ENCODE measurements around the gene CSTF3. TPM values are rescaled to one million over a fixed set of nuclear protein-coding genes. Genes with fewer than 3 reads are reported as not detected.
"Not testable (repeated sequence)": the region's sequence is repeated elsewhere in the genome, so short reads cannot be mapped to it uniquely, and the experiment has no call there.

CSTF3 gene
- total RNA-seq, 3 donors from 2014 or later, result 27.3 to 29.6 (median 28.0) TPM

DNA sequence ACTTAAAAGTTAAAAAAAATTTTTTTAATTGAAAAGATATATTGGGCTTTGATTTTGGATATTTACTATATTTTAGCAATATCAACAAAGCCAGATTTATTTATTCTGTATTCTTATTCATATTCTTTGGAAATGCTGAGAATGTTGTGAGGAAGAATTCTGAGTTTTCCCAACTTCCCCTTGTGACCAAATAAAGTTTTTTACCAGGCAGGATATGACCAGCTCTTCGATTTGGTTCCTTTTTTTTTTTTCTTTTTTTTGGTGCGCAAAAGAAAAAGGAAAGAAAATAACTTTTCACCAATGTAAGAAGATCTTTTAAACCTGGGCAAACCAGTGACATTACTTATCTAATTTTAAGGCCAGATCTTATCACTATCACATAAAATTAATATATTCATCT lies 109.0 kb downstream of the CSTF3 start:
- H3K4me1 Mint-ChIP-seq (ENCODE audit: low read depth), result no peaks in the 10 kb centered on the region
- DNase-seq (no peak), ATAC-seq (no peak)
- H3K27me3 Mint-ChIP-seq (ENCODE audit: low read depth), result no peaks in the 10 kb centered on the region
- no peaks in the 10 kb centered on the region for H3K9me3 Mint-ChIP-seq
- no peak overlapping the region for H3K4me3 Mint-ChIP-seq
- H3K36me3 Mint-ChIP-seq (ENCODE audit: insufficient read depth), result peaks cover 25% of the 10 kb centered on the region

DNA sequence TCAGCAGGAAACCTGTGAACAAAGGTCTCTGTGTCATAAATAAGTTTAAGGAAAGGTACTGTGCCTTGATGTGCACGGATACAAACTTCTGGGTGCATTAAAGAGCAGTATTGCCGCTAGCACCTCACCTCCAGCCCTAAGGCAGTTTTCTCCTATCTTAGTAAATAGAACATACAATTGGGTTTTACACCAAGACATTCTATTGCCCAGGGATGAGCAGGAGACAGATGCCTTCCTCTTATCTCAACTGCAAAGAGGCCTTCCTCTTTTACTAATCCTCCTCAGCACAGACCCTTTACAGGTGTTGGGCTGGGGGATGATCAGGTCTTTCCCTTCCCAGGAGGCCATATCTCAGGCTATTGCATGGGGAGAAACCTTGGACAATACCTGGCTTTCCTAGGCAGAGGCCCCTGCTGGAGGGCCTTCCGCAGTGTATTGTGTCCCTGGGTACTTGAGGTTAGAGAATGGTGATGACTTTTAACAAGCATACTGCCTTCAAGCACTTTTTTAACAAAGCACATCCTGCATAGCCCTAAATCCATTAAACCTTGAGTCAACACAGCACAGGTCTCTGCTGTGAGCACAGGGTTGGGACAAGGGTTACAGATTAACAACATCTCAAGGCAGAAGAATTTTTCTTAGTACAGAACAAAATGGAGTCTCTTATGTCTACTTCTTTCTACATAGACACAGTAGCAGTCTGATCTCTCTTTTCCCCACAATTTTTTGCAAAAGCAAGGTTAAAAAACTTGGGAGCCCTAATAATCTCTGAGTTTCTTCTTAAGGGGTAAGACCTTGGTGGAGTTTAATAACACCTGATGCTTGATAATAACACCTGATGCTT lies 111.5 kb downstream of the CSTF3 start:
- not testable (repeated sequence) for H3K27me3 Mint-ChIP-seq (ENCODE audit: low read depth); H3K9me3 Mint-ChIP-seq; DNase-seq; H3K4me3 Mint-ChIP-seq; ATAC-seq; H3K4me1 Mint-ChIP-seq (ENCODE audit: low read depth)
- peaks cover 26% of the 10 kb centered on the region for H3K36me3 Mint-ChIP-seq (ENCODE audit: insufficient read depth)

DNA sequence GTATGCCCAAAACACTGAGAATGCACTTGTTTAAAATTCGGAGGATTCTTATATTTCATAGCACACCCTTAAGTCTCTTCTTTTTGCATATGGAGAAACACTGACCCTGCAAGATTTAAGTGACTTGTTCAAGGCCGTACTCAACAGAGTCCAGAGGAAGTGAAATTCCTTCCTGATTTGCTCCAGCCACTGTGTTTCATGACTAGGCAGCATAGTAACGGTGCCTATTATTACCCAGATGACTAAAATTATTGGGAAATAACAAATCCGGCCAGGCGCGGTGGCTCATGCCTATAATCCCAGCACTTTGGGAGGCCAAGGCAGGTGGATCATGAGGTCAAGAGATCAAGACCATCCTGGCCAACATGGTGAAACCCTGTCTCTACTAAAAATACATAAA lies 112.6 kb downstream of the CSTF3 start:
- not testable (repeated sequence) for H3K4me1 Mint-ChIP-seq (ENCODE audit: low read depth); DNase-seq; H3K4me3 Mint-ChIP-seq; H3K27me3 Mint-ChIP-seq (ENCODE audit: low read depth); H3K9me3 Mint-ChIP-seq; ATAC-seq
- H3K36me3 Mint-ChIP-seq (ENCODE audit: insufficient read depth), result peaks cover 24% of the 10 kb centered on the region

DNA sequence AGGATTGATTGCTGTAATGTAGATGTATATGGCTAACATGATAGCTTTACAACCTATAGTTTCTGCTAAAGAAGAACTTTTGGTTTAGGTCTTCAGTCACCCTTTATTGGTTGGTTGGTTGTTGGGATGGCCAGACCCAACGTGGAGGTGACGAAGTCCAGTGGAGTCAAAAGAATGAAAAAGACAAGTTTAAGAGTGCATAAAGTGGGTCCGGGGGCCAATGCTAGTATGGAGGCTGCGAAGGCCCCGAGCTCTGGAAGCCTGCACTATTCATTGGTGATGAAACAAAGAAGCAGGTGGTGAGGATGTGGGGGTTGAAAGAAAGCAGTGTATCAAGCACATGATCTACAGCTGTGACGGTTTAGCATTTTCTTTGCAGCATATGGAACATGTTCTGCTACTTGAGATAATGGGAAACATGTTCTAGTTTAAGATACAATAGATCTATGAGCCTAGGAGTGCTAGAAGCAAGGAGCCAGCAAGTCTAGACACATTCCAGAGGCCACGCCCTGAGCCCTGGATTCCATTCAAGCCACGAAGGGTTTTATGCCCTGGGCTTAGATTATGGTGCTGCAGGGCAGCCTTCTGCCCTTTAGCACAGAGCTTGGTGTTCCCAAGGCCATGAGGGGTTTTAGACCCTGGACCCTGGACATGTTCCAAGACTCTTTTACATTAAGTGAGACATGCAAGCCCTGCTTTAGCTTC lies 115.6 kb downstream of the CSTF3 start:
- peaks cover 21% of the 10 kb centered on the region for H3K36me3 Mint-ChIP-seq (ENCODE audit: insufficient read depth)
- DNase-seq (no peak), ATAC-seq (no peak)
- no peak overlapping the region for H3K4me3 Mint-ChIP-seq
- H3K4me1 Mint-ChIP-seq (ENCODE audit: low read depth), result peaks cover 14% of the 10 kb centered on the region
- no peaks in the 10 kb centered on the region for H3K27me3 Mint-ChIP-seq (ENCODE audit: low read depth)
- H3K9me3 Mint-ChIP-seq, result no peaks in the 10 kb centered on the region

DNA sequence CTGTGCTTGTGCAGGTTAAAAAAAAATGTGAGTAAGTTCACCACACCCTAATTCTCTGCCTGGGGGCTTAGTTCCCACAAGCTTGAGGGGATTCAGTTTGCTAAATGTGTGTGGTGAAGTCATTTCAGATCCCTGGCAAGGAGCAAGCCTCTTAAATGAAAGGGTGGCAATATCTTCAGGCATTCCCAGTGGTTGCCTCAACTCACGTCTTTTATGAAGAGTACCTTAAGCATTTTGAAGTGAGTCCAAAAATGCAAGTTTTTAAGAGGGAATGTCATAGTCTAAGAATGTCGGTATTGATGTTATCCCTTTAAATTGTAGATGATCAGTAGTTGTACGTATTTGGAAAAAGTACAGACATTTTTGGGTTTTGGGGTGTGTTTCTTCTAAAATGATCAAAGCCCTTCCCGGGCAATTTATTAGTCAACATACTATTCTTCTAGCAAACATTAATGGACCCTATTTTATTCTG lies 117.0 kb downstream of the CSTF3 start:
- H3K9me3 Mint-ChIP-seq, result no peaks in the 10 kb centered on the region
- H3K4me1 Mint-ChIP-seq (ENCODE audit: low read depth), result peaks cover 21% of the 10 kb centered on the region
- ATAC-seq (no peak), DNase-seq (no peak)
- peaks cover 21% of the 10 kb centered on the region for H3K36me3 Mint-ChIP-seq (ENCODE audit: insufficient read depth)
- no peaks in the 10 kb centered on the region for H3K27me3 Mint-ChIP-seq (ENCODE audit: low read depth)
- no peak overlapping the region for H3K4me3 Mint-ChIP-seq

DNA sequence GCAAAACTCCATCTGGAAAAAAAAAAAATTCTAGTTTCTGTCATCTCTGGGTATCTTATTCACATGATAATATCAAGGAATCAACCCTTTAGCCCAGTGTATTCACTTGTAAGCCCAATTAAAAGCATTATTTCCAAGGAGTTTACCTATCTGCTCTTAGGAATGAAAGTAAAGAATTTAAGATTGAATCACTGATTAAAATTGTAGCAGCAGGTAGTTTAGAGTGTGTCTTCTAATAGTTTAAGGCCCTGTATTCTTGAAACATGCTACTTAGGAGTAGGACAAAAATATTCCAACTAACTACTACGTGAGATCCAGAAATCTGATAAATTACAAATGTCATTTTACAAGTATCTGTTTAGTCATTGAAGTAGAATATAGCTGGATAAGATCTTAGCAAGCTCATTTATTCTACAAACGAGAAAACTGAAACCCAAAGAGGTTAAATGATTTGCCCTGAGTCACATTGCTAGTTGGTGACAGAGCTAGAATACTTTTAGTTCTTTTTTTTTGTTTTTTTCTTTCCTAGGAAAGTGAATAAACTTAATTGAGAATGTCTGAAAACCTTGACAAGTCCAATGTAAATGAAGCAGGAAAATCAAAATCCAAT lies 118.0 kb downstream of the CSTF3 start:
- ATAC-seq (no peak), DNase-seq (no peak)
- Mint-ChIP-seq H3K4me1 (ENCODE audit: low read depth) (peaks cover 24% of the 10 kb centered on the region), H3K9me3 (no peaks in the 10 kb centered on the region), H3K27me3 (ENCODE audit: low read depth) (no peaks in the 10 kb centered on the region), H3K36me3 (ENCODE audit: insufficient read depth) (peaks cover 17% of the 10 kb centered on the region), H3K4me3 (no peak overlapping the region)

DNA sequence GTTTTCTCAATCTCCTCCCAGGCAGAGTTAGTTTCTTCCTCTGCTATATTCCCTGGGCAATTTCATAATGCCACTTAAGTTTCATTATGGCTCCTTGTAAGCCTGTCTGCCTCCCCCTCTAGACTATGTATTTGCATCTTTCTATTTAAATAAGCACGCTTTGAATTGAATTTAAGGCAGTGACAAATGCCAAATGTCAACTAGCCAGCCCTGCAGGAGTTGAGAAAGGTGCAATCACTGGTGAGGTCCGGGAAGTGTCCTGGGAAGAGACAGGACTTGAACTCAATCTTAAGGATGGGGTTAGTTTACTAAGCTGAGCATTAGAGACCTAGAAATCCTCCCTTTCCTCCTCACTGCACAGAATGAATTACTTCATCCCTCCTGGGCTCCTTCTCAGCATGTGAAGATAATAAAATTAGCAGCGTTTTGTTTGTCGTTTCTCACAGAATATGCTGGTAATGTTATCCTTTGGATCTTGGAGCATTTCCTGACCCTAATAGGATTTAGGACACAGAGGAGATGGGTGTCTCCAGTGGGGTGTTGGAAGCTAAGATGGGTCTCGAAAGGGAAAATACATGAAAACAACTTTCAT lies 120.3 kb downstream of the CSTF3 start:
- peaks cover 24% of the 10 kb centered on the region for H3K4me1 Mint-ChIP-seq (ENCODE audit: low read depth)
- DNase-seq (no peak), ATAC-seq (peak; percentile 13 to 20)
- H3K4me3 Mint-ChIP-seq, result peak overlapping the region; percentile 93
- peaks cover 5% of the 10 kb centered on the region for H3K36me3 Mint-ChIP-seq (ENCODE audit: insufficient read depth)
- no peaks in the 10 kb centered on the region for H3K9me3 Mint-ChIP-seq
- no peaks in the 10 kb centered on the region for H3K27me3 Mint-ChIP-seq (ENCODE audit: low read depth)

DNA sequence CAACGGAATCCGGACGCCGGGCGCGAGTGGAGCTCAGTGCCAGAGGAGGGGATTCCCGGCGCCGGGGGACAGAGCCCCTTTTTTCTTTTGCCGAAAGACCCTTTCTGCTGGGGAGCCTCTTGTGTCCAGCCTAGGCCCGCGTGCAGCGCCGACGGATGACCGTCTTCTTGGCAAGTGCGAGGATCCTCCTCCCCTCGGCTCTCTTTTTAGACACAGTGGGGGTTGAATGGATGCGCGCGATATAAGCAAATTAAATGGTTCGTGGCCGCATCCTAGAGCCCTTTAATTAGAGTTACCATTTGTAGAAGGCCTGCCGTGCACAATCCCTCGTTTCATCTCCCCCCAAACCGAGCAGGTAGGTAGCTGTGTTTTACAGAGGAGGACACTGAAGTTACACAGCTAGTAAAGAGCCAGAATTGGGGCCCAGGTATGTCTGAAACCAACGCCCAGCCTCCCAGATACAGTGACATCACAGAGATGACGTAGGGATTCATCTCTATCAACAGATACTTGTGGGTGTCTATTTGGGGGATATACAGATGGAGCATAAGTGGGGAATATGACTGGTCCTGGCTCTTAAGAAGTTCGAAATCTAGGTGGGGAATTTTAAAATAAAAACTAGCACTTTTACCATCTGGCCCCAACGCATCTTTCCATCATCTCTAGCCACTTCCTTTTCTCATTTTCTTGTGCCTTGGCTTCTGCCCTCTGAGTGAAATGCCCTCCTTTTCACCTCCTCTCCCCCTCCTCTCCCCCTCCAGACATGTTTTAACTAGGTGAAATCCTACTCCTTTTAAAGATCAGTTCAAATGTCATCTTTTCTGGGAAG lies 121.0 kb downstream of the CSTF3 start:
- Mint-ChIP-seq H3K36me3 (ENCODE audit: insufficient read depth) (no peaks in the 10 kb centered on the region), H3K4me3 (peak overlapping the region; percentile 93), H3K4me1 (ENCODE audit: low read depth) (peaks cover 24% of the 10 kb centered on the region), H3K27me3 (ENCODE audit: low read depth) (no peaks in the 10 kb centered on the region), H3K9me3 (no peaks in the 10 kb centered on the region)
- DNase-seq (peak; percentile 21), ATAC-seq (peak; percentile 38 to 51)

DNA sequence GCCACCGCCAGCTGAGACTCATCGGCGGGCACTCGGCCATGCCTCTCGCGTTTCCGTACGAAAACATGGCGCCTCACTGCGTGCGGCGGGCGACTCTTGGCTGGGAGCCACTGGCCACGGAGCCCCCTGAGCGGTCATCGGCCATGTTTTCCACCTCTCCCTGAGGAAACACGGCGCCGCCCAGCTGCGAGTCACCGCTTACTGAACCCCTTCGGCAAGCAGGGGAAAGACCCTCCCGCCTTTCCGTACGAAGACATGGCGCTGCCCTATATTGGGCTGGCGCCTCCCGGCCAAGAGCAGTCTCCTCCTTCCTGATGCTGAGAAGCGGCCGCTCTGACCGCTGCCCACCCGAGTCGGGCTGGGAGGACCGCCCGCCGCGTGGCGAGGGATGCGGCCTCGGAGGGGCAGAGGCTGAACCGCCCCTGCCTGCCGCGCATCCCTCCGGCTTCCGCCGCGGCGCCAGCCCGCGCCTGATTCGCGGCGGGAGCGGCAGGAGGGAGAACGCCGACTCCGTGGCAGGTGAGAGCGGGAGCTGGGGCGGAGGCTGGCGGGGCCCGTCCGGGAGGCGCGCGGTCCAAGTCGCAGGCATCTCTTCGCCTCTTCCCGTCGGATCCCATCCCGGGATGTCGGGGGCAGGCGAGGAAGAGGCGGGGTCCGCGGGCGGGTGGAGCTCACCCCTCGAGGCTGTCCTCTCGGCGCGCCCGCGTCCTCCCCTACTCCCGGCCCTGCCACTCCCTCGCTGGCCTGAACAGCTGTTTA lies 121.8 kb downstream of the CSTF3 start, which contains the start of gene TCP11L1:
TCP11L1 (plus strand) TSS at position 299 of the 759 bp plus-strand sequence. CDS start 4,202 bp downstream, outside the sequence.
- Mint-ChIP-seq H3K4me1 (ENCODE audit: low read depth) (peaks cover 24% of the 10 kb centered on the region), H3K36me3 (ENCODE audit: insufficient read depth) (no peaks in the 10 kb centered on the region), H3K9me3 (no peaks in the 10 kb centered on the region), H3K27me3 (ENCODE audit: low read depth) (peaks cover 2% of the 10 kb centered on the region), H3K4me3 (peak within 1 kb of the TSS; percentile 93)
- DNase-seq (peak; percentile 76), ATAC-seq (peak; percentile 79 to 85)

DNA sequence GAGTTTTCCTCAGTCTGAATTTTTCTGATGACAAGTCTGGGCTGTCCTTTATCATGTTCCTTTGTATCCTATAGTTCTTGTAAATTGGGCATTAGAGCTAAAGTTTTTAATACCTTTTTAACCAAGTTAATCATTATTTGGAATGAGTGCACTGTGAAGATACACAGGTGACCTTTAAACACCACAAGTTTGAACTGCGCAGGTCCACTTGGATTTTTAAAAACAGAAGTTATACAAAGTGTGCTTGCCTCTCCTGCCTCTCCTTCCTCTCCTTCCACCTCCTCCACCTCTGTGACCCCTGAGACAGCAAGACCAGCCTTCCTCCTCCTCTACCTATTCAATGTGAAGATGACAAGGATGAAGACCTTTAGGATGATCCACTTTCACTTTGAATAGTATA lies 126.3 kb downstream of the CSTF3 start:
- ATAC-seq (no peak), DNase-seq (no peak)
- H3K4me3 Mint-ChIP-seq, result no peak overlapping the region
- no peaks in the 10 kb centered on the region for H3K36me3 Mint-ChIP-seq (ENCODE audit: insufficient read depth)
- H3K27me3 Mint-ChIP-seq (ENCODE audit: low read depth), result peaks cover 5% of the 10 kb centered on the region
- peaks cover 4% of the 10 kb centered on the region for H3K4me1 Mint-ChIP-seq (ENCODE audit: low read depth)
- no peaks in the 10 kb centered on the region for H3K9me3 Mint-ChIP-seq

All from activated T-cell treated with anti-CD3 and anti-CD28 coated beads, Interleukin-2, amount 50 U/mL, for 4 hours (primary cell).